HTR-8/SVneo (cell line): ENCODE results near the gene SPINK4.

Source experiments
- DNase-seq: peaks from one replicate; pipeline ENCODE4 v3.0.0; 2011; ENCODE audit warnings: low spot score, mixed read lengths; ENCODE audit not compliant: insufficient read length
- FAIRE-seq: peaks from 2 replicates; lab custom pipeline; 2011; peaks lifted over from hg19 to GRCh38; lab: Jason Lieb, UNC

SPINK4 gene

DNA sequence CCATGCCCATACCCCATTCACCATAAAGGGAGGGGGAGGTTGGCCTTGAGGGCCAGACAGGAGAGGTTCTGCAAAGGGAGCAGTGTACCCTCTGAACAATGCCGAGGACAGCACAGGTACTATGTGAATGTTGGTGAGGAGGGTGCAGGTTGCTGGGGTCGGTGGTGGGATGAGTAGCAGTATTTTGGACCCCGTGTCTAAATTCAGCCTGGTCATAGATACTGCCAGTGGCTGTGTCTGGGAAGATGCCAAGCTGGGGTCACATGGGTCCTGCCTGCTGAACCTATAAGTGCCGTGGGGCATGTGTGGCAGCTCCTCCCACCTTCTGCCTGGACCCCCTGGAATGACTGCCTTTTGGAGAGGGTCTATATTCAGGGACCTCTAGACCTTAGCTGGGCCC, 11.4 kb upstream of the SPINK4 start:
- DNase-seq: no peak
- no peak for FAIRE-seq

DNA sequence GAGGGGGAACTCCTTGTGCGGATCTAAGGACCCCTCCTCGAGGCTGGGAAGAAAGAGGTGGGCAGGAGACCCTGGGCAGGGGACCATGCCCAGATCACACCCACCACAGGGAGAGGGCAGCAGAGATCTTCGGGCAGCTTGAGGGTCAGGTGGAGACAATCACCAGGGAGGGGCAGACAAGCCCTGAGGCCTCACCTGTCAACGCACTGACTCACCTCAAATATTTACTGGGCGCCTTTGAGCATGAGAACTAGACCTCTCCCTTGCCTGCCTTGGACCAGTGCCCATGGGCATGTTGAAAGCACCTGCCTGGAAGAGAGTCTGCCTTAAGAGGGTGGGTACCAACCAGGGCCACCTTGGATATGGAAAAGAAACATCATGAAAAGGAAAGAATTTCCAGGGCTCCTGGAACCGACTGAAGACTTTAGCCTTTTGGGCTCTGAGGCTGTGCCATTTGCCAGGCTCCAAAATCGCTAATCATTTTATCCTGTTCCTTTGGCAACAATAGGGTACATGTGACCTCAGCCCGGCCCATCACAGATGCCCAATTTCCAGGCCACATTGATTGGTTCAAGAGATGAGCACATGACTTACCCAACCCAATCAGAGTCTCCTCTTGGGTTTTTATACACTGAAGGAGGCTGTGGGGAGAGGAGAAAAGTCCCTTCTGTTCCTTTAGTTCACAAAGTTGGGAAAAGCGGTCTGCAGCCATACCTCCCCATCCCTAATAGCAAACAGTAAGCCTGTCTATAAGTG, 10.4 kb upstream of the SPINK4 start:
- DNase-seq (peak; percentile 18), FAIRE-seq (no peak)

DNA sequence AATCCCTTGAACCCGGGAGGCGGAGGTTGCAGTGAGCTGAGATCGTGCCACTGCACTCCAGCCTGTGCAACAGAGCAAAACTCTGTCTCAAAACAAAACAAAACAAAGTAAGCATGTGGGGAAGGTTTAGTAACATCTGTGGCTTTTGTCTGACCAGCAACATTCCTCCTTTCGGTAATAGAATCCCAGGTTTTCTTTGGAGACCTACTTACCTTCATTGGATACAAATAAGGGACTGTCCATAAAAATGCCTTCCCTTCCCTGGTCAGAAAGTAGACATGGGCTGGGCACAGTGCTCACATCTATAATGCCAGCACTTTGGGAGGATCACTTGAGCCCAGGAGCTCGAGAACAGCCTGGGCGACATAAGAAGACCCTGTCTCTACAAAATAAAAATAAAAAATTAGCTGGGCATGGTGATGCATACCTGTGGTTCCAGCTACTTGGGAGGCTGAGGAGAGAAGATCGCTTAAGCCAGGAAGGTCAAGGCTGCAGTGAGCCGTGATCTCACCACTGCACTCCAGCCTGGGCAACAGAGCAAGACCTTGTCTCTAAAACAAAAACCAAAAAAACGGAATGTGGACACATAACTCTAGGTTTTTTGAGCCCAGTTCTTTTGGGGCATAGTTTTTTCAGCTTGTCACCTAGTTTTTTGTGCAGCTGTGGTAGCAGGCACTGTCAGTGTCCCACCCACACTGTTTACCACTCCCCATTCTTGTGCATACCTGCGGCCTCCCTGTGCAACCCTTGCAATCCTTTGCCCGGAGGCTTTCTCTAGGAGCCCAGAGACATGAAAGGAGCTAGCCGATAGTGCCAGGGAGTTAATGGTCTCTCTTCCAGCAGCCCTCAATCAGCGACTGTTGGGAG, 9.0 kb upstream of the SPINK4 start:
- DNase-seq: no peak
- FAIRE-seq: no peak

DNA sequence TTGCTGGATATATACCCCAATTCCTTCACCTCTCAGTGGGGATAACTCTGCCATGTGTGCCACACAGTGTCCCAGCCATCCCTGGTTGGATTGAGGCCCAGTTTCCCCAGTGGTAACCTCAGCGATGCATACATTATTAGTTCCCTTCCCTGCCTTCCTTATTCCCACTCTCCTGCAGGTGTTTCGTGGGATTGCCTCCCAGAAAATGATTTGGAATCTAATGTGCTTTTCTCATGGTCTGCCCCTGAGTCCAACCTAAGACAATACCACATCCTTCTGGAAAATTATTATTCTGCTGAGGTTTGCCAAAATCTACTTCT, 8.4 kb upstream of the SPINK4 start:
- FAIRE-seq: no peak

DNA sequence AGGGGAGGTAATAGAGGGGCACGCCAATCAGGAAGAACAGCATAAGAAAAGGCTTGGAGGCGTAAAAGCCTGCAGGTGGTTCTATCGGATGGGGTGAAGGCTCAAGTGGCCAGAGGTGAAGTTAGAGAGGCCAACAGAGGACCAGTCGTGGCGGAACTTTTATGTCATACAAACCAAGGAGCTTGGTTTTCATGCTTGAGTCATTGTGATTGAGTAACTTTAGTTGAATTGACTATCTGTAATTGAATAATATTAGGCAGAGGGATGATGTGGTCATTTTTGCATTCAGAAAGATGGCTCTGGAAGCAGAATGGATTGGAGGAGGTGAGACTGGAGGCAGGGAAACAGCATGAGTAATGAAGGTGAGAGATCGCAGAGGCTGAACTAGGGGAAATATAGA, 7.2 kb upstream of the SPINK4 start:
- no peak for DNase-seq
- FAIRE-seq: no peak

More for the DNA sequence above, 8.4 kb upstream of the SPINK4 start:
- no peak for DNase-seq

DNA sequence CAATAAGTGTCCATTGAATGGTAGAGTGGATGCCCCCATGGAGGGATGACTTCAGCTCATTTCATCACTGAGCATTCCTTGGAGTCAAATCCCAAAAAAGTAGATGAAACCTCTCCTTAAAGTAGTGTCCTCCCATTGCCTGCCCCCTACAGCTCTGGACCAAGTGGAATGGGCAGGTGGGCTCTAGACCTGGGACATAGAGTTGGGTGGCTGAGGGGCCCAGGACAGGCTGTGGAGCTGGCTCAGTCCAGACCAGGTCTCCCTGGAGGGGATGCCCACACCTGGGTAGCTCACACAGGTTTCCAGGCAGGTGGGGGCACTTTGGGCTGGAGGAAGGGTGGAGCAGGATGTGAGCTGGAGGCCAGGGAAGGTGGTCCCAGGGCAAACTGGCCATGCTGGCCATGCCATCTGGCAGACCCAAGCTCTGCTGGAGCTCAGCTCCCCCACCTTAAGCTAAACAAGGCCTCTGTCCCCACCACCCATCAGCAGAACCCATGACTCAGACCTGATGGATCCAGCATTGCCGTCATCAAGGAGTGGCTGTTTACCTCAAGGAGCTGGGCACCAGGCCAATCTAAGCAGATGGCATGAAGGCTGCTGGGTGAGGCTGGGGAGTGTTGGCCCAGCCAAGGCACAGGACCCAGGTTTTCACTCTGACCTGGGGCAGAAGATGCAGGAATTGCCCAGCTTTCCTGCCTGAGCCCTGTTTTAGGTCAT, 6.2 kb upstream of the SPINK4 start:
- FAIRE-seq (peak; percentile 63), DNase-seq (peak; percentile 77)

DNA sequence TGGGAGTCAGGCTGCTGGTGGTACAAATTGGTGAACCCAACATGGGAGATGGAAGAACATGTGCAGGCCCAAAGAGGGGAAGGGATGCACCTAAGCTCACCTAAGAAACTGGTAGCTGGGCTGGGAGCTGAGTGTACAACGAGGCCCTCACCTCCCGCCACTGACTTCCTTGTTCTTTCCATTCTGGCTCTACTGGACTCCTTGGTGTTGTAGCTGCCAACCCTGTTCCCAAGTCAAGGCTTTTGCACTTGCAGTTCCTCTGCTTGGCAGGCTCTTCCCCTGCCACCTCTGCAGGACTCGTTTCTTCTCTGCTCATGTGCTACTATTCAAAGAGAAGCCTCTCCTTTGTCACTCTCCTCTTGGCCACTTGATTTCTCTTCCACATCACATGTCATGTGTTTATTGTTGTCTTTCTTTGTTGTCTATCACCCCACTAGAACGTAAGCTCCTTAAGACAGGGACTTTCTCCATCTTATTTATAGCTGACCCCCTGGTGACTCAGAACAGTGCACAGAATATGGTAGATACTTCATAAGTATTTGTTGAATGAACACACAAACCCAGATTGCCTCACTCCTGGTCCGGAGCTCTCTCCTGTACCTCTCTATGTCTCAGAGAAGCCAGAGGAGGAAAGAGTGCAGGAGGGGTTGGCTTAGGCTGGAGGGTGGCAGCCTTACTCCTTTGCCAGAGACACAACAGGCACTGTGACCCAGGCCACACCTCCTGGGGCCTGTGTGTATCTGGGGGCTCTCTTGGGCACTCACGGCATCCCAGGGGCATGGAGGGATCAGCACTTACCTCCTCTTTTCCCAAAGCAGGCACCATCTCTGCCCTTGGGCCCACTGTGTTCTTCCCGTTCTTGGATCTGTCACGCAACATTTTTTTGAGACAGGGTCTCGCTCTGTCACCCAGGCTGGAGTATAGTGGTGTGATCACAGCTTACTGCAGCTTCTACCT, 5.2 kb upstream of the SPINK4 start:
- no peak for DNase-seq

DNA sequence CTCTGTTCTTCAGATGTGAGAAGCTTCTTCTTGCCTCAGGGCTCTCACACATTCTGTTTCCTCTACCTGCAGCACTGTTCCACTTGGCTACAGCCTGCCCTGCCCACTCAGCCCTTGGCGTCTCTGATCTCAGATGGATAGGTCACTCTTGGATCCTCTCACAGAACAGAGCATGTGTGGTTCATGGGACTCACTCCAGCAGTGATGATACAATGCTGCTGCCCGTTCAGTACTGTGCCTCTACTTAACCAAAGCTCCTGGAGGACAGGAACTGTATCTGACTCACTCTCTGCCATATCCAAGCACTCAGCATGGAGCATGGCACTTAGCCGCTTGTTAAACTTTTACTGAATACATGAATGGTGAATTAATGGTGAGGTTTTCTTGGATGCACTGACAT, 3.4 kb upstream of the SPINK4 start:
- no peak for FAIRE-seq
- DNase-seq: no peak

More for the DNA sequence above, 5.2 kb upstream of the SPINK4 start:
- FAIRE-seq: no peak

DNA sequence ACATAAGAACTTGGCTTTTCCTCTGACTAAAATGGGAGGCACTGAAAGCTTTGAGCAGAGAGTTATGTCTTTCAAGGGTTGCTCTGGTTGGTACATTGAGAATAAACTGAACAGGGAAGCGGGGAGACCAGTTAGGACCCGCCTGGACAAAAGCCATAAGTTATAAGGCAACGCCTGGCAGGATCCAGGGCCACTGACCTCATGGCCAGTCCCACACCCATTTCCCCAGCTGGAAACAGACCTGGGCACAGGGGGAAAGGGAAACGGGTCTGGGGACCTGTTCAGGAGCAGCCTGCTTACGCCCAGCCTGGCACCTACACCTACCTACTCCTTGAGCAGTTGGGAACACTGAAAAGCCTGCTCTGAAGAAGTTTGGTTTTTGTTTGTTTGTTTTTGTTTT, 1.3 kb downstream of the SPINK4 start:
- FAIRE-seq (no peak), DNase-seq (no peak)

DNA sequence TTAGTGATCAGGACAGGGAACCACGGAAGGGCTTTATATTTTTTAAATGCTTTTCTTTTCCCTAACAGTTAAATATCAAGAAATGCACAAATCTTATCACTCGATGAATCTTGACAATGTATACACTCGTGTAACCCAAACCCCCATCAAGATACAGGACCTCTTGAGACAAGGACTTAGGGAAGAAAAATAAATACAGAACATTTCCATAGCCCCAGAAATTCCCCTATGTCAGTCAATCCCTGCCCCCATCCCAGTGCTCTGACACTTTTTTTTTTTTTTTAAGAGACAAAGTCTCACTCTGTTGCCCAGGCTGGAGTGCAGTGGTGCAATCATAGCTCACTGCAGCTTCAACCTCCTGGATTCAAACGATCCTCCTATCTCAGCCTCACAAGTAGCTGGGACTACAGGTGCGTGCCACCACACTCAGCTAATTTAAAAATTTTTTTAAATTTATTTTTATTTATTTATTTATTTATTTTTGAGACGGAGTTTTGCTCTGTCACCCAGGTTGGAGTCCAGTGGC, 2.7 kb downstream of the SPINK4 start:
- FAIRE-seq (no peak), DNase-seq (no peak)

DNA sequence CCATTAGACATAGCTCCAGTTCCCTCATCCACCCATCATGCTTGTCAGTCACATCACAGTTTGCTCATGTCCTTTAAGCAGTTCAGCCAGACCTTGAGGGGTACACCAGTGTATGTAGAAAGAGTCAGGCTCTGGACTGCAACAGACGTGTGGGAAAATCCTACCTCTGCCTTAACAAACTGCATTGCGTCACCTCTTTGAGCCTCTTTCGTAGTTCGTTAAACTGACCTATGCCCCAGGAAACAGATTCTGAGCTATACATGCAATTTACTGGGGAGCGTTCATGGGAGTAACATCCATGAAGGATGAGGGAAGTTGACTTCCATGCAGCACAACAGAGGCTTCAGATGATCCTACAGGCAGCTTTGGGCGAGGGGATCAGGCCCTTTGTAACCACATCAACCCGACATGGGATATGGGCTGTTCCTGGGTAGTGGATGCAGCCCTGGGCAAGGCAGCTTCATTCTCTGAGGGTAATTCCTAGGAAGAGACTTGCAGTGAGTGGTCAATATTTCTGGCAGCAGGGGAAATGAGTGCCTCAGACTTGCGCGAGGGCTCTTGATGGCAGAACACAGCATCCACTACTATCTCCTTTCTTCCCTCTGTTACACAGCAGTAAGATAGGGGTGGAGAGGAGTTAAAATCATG, 4.3 kb downstream of the SPINK4 start:
- FAIRE-seq (no peak), DNase-seq (no peak)

DNA sequence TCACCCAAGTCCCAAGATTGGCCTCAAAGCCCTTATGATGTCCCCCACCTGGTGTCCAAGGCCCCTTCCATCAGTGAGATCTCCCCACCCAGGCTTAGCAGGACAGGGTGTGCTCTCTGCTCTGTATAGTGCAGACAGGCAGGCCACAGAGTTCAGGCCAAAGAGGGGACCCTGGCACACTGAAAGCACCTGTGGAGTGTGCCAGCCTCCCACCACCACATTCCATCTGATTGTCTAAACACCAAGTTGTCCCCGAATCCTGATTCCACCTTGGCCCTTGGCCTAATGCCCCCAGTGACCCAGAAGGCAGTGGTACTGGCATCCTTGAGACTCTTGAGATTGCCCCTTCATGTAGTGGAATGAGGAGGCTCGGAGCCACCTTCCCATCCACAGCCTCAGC, 5.4 kb downstream of the SPINK4 start:
- no peak for DNase-seq
- FAIRE-seq: no peak

DNA sequence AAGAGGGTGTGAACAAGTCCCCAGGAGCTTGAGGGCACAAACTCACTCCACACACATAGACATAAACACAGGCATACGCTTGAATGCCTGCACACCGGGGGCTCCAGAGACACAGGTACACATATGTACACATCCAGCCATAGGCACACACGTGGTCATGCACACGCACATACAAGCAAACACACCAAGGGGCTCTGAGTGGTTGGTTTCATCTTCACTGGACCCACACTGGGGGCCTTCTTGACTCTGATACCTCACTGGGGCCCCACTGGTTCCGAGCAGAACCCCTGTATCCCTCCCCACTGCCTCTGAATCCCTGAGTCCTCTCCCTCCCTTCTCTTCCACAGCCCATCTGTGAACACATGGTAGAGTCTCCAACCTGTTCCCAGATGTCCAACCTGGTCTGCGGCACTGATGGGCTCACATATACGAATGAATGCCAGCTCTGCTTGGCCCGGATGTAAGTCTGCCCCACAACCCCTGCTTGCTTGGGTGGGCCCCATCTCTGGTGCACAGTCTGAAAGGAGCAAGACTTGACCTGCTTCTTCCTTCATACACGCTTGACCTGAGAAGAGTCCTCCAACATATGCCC, 6.4 kb downstream of the SPINK4 start:
- DNase-seq (no peak), FAIRE-seq (no peak)

DNA sequence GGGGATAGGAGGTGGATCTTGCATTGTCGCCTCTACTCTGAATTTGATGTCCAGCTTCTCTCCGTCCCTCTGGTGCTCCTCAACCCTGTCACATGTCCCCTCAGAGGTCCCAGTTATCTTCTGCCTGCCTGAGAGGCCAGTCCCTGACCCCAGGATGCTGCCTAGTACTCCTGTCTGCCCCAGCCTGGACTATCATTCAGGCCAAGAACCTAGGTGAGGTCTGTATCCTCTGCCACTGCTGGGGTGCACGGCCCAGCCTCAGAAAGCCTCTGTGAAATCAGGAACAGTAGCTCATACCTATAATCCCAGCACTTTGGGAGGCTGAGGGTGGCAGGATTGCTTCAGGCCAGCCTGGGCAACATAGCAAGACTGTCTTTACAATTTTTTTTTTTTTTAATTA, 8.6 kb downstream of the SPINK4 start:
- no peak for FAIRE-seq

DNA sequence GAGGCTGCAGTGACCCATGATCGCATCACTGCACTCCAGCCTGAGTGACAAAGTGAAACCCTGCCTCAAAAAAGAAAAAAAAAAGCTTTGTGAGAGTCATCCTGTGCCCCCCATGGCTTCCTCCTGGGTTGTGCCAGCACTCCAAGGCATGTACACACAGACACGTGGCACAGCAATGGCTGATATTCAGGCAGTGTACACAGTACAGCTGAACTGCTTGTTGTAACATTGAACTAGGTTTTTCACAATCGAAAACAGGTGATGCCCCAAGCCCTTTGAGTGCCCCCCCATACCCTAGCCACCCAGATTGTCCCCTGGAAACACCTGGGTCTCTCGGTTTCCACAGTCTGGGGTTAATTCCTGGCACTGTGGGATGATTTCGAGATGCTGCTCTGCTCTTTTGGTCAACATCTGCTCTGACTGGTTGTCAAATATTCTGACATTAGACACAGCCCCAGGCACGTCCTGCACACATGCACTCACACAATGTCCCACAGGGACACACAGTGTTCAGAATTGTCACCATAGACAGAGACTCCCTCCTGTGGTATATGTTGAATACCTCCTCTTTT, 9.2 kb downstream of the SPINK4 start:
- DNase-seq: no peak
- no peak for FAIRE-seq

More for the DNA sequence above, 8.6 kb downstream of the SPINK4 start:
- DNase-seq: no peak

DNA sequence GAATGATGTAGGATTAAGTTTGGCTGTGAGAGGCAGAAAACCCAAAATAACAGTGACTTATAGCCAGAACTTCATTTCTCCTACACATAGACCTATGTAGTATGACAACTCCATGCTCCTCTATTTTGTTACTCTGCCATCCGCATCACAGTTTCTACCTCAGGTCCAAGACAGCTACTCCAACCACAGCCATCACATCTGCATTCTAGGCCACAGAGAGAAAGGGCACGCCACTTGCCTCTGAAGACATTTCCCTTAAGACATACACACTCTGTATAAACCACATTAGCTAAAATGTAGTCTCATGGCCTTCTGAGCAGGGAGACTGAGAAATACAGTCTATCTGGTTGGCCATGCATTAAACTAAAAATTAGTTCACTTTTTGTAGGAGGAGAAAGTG, 10.0 kb downstream of the SPINK4 start:
- DNase-seq (no peak), FAIRE-seq (no peak)

DNA sequence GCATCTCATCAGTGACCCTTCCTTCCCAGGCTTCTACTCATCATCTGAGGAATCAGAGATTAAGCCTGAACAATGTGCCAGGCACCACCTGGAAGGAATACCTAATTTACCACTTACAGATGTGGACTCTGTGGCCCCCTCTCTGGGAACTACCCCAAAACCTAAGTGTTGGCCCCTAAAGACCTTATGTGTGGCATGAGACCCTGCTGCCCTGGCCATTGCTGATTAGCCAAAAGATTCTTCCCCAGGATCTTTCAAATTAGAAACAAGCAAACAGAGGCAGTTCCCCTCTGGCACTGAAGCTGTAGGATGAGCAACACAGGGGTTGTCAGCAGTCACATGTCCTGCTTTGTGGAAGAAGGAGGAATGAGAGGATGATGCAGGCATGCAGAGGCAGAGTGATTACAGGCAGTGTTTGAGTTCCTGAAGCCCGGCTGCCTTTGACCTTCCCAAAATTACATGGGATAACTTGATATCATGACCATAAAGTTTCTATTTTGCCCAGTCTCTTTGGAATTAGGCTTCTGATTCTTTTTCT, 10.6 kb downstream of the SPINK4 start:
- DNase-seq (no peak), FAIRE-seq (no peak)

DNA sequence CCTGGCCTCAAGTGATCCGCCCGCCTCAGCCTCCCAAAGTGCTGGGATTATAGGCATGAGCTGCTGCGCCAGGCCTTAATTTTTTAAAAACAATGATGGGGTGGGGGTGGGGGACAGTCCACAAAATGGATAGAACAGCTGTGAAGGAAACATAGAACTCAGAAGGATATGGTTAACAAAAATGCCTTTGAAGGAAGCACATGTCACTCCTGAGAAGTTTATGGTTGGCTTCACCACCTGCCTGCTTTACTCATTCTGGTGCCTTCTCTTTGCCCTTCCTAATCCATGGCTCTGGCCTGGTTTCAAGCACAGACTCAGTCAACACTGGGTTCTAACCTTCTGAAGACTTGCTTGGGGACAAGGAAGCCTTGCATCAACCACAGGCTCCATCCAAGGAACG, 14.2 kb downstream of the SPINK4 start:
- FAIRE-seq (no peak), DNase-seq (no peak)
